TTC549 (cell line): ENCODE measurements around the gene ERCC1.

Experiments used
- FAIRE-seq: peaks from 2 replicates; lab custom pipeline; 2012; peaks lifted over from hg19 to GRCh38; lab: Jason Lieb, UNC

ERCC1 gene

DNA sequence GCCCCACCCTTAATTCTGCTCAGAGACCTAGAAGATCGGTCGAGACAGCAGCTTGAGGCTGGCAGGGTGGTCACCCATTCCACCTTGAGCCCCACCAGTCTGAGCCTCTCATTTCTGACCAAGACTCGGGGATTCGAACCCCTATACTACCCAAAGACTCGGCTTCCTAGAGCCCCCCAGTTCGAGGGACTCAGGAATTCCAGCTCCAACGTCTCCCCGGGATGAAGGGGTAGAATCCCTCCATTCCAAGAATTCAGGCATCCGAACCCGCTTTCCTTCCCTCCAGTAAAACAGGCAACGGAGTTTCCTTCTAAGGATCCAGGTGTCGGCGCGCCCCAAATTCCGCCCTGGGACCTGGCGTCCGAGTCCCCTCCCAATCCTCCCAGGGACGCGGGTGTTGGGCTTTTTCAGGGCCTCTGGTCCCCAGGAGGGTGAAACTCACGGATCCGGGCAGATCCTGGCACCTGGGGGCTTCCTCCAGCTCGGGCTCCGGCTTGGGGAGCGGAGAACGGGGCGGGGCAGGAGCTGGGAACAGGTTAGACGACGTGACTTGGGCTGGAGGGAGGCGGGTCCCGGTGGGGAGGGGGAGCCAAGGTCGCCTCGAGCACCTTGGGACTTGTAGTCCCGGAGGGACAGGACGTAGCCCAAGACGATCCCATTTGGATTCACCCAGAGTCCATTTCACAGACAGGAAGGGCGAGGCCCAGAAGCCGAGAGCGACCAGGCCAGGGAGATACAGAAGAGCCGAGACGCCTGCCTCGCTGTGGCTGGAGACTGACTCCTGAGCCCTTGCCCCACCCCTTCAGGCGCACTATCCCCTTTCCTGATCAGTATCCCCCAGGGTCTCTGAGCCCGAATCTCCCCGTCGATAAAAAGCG, 18.9 kb downstream of the ERCC1 start, which contains the start of gene PPP1R13L:
Gene PPP1R13L, minus strand, starts transcription at position 513 of the 878 bp plus-strand sequence. CDS start 6,751 bp downstream, outside the sequence.
- no peak for FAIRE-seq

GRCh38 chr19:45403781-45404556, 19.7 kb downstream of the ERCC1 start:
- no peak for FAIRE-seq

- FAIRE-seq, result no peak
These were observed 20.4 kb downstream of the ERCC1 start for GRCh38 chr19:45403272-45403671.

DNA sequence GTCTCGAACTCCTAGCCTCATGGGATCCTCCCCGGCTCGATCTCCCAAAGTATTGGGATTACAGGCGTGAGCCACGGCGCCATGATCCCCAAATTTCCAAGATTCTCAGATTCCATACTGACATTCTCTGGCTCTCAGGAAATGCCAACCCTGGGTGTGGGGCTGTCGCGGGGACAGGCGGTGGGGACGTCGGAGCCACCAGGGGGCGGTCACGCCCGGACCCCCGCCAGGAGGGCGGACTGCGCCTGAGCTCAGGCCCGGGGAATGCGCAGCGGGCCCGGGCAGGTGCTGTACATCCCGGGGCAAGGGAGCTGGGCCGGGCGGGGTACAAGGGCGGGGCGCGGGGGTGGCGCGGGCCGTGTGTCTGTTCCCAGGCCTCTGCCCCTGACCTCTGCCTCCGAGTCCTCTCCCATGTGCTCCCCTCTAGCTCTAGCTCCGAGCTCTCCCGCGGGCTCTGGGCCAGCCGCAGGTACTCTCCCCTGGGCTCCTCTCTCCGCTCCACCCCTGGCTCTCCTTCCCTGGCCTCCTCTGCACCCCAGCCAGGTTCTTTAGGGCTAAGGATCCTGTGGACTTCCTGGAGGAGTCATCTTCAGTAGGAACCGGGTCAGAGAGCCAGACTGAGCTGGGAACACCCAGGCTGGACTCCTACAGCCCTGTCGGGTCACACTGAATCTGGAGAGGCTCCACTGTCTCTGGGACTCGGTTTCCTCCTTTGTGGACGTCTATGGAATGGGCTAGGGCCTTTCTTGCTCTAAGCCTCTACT, 21.2 kb downstream of the ERCC1 start:
- no peak for FAIRE-seq

DNA sequence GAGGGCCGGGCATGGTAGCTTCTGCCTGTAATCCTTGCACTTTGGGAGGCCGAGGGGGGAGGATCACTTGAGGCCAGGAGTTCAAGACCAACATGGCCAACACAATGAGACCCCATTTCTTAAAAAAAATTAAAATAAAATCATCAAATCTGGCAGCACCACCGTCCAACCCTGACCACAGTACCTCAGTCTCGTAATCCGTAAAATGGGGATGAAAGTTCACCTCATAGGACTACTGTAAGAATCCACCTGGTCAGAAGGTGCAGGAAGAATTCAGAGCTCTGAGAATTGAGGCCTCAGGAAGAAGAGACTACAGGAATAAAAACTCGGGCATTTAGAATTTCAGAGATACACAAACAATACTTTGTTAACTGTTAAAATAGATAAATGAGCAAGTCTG, 21.9 kb downstream of the ERCC1 start:
- FAIRE-seq, result no peak

DNA sequence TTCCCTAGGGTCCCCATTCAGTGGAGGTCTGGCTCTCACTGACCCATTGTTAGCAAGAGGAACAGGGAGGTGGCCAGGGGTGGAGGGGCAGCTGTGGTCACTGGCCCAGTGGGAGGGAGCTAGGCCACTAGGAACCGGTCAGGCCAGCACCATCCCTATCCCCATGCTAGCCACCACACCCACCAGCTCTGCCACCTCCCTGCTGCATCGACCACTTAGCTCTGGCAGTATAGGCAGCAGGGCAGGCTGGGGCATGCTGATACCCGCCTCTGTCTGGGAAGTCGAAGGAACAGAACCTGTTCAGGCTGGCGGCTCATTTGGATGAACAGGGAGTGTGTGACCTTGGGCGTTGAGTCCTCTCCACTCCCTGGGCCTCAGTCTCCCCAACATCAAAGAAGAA, 23.5 kb downstream of the ERCC1 start:
- no peak for FAIRE-seq

DNA sequence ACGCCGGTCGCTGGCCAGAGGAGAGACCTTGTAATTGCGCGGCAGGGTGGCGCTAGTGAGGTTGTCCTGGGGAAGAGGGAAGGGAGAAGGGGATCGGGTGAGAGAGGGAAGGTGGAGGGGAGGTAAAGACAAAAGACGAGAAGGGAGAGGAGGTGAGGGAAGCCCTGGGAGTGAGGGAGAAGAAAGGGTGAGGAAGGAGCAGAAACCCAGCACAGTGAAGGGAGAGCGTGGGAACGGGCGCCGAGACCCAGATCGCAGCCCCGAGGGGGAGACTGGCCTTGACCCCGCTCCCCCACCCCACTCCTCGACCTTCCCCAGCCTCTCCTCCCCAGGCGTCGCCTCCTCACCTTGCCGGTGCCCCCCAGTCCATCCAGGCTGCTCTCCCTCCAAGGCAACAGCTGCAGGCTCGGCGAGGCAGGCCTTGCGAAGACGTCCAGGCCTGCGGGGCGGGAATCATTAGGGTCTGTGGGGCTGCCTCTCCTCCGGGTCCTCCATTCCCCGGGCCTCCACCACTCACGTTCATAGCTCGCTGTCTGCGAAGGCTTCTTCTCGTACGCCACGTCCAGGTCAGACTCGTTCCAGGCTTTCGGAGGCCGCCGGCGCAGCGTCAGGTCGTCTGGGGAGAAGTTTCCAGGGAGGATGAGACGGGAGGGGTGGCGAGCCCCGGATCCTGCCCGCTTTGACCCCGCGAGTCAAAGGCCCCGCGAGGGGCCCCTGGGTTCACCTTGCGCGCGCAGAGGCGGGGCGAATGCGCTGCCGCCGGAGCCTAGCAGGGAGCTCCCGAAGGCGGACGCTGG, 27.7 kb downstream of the ERCC1 start:
- no peak for FAIRE-seq

GRCh38 chr19:45391871-45392665, 31.6 kb downstream of the ERCC1 start:
- FAIRE-seq, result no peak

DNA sequence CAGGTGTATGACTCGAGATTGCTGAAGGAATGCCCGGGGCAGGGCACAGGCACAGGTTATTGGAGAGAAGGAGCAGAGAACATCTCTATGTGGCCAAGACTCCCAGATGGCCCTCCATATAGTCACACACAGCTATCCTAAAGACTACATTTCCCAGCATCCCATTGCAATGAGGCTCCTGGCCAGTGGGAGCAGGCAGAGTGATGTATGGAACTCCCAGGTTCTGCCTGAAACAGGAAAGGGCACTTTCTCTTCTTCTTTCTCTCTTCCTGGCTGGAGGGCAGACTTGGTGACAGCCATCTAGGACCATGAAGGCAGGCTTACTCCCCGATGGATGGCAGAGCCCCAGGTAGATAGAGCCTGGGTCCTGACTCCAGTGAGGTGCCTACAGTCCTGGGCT, 32.4 kb downstream of the ERCC1 start:
- FAIRE-seq, result no peak

GRCh38 chr19:45385392-45386221, 38.1 kb downstream of the ERCC1 start:
- no peak for FAIRE-seq

GRCh38 chr19:45382426-45382825, 41.3 kb downstream of the ERCC1 start:
- FAIRE-seq, result no peak

GRCh38 chr19:45380107-45380506, 43.6 kb downstream of the ERCC1 start:
- FAIRE-seq, result no peak

DNA sequence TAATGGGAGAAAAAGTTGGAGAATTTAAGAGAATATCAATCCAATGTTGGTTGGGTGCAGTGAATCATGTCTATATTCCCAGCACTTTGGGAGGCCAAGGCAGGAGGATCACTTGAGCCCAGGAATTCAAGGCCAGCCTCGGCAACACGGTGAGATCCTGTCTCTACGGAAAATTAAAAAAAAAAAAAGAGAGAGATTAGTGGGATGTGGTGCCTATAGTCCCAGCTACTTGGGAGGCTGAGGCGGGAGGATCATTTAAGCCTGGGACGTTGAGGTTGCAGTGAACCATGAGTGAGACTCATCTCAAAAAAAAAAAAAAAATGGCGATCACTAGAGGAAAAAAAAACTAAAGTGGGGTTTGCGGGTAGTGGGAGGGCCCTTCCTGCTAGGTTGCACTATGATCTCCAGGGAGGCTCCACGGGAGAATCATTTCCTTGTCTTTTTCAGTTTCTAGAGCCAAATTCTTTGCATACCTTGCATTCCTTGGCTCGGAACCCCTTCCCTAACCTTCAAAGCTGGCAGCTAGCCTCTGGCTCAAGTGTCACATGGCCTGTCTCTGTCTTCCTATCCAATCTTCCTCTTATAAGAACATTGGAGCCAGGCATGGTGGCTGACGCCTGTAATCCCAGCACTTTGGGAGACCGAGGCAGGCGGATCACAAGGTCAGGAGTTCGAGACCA, 47.5 kb downstream of the ERCC1 start:
- FAIRE-seq, result no peak

DNA sequence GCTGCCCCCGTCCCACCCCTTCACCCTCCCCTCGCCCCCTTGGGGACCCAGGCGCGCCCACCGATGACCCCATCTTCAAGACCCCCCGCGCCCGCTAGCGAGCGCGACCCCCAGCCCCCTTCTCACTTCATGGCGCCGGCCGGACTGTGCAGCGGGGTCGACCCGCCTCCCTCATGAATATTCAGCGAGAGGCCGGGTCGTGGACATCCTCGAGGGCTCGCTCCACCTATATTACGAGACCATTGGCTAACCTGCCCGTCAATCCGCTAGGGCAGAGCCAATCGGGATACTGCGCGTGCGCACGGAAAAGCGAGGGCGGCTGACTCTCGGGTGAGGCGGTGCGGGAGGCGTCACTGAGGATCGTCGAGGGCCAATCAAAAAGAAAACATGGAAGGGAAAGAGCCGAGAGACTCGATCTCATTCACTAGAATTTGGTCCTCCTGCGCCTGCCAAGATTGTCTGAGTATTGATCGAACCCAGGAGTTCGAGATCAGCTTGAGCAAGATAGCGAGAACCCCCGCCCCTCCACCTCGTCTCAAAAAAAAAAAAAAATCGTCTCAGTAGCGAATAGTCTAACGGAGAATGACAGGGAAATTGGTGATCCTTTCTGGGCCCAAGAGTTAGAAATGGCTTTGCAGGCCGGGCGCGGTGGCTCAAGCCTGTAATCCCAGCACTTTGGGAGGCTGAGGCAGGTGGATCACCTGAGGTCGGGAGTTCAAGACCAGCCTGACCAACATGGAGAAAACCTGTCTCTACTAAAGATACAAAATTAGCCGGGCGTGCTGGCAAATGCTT, 53.1 kb downstream of the ERCC1 start, which contains the start of gene ERCC2:
Gene ERCC2, minus strand, starts transcription at position 164 of the 795 bp plus-strand sequence. Its CDS starts 33 bp downstream, at position 131.
- FAIRE-seq, result peak; percentile 76

- FAIRE-seq, result no peak
These were observed 54.9 kb downstream of the ERCC1 start for GRCh38 chr19:45368737-45369340.

DNA sequence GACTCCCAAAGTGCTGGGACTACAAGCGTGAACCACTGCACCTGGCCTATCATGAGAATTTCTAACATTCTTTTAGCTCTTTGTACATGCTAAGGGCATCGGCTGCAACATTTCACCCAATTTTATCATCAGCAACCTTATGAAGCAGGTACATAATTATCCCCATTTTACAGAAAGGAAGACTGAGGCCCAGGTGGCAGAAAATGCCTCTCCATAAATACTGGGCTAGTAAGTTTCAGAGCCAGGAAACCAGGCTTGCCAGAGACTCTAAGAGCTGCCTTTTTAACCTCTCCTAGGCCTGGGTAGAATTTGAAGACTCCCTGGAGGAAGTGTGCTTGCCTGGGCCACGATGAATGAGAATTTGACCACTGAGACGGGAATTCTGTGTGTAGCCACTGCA, 55.6 kb downstream of the ERCC1 start:
- FAIRE-seq, result no peak

GRCh38 chr19:45364696-45365095, 59.0 kb downstream of the ERCC1 start:
- no peak for FAIRE-seq
